ENCODE data around the gene CD300LD.

- no peak for TF ChIP-seq CTCF (IDR thresholded peaks at IDR 0.05; ENCODE audit: low read depth, low read length, poor library complexity, severe bottlenecking)
- TF ChIP-seq EZH2phosphoT487 (IDR thresholded peaks at IDR 0.05; ENCODE audit: borderline replicate concordance, low read length), result no peak
Measured at GRCh38 chr17:74591503-74591902, 580 bp downstream of the CD300LD start.
